ENCODE results near the gene SUGCT. TPM values are rescaled to one million over a fixed set of nuclear protein-coding genes. Genes with fewer than 3 reads are reported as not detected.
A peak's percentile ranks its signal among the peaks of the same experiment; 100 is the strongest.
"Not testable (repeated sequence)": the region's sequence is repeated elsewhere in the genome, so short reads cannot be mapped to it uniquely, and the experiment has no call there.

The SUGCT gene
- 11.8 and 15.3 TPM in 2 replicates for total RNA-seq

GRCh38 chr7:40134428-40135316 lies at the start of gene SUGCT, which contains the start of gene MPLKIP:
Gene SUGCT, plus strand, starts transcription at chr7:40135005.
Gene MPLKIP, minus strand, starts transcription at chr7:40134622. Its CDS starts 55 bp downstream, at chr7:40134567.
- peak; percentile 63 for DNase-seq (ENCODE audit: low read depth)

DNA sequence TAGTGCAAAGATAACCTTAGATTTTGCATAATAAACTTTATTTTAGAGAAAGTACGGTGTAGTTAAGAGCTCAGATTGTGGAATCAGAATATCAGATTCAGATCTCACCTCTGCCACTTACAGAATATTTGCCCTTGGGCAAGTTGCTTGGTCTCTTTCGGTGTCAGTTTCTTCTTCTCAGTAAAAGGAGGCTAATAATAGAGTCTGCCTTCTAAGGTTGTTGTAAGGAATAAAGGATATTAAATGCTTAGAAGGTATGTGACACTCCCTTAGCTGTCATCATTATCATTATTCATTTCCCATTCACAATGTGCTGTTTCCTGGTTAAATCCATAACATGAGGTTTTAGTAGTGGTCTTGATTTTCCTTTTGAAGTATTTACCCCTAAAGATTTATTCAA lies 42.6 kb upstream of the SUGCT start:
- DNase-seq (ENCODE audit: low read depth) = no peak

DNA sequence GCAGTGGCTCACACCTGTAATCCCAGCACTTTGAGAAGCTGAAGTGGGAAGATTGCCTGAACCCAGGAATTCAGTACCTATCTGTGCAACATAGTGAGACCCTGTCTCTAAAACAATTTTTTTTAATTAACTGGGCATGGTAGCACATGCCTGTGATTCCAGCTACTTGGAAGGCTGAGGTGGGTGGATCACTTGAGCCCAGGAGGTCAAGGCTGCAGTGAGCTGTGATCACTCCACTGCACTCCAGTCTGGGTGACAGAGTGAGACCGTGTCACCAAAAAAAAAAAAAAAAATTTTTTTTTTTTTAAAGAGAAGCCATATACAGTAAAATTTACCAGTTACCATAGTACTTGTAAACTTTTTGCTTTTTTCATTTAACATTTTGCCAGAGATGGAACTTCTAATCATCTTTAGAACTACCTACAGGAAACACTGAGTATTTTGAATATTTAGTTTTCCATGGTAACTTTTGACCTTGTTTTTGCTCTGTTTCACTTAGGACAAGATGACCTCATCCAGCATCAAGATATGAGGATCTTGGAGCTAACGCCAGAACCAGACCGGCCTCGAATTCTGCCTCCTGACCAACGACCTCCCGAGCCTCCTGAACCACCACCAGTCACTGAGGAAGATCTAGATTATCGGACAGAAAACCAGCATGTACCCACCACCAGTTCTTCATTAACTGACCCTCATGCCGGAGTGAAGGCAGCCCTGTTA lies 41.0 kb upstream of the SUGCT start:
- no peak for DNase-seq (ENCODE audit: low read depth)

- DNase-seq (ENCODE audit: low read depth) = no peak
Measured at GRCh38 chr7:40095230-40095629, 39.6 kb upstream of the SUGCT start.

- DNase-seq (ENCODE audit: low read depth) = no peak
Measured at GRCh38 chr7:40095695-40096327, 39.0 kb upstream of the SUGCT start.

DNA sequence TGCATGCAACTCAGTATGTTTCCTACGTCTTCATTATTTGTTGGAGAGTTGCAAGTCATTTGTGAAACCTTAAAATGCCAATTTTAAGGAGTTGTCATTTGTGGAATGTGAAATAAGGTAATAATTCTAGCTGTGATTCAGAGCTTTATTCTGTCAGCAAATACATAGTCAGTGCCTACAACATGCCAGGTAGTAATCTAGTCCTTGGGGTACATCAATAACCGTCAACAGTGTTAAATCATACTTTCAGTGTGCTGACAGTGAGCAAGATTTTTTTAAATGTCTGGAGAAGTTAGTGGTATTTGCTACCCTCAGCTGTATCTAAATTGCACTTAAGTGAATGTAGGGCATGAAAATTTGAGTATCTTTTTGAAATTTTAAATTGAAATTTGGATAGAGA lies 37.1 kb upstream of the SUGCT start:
- DNase-seq (ENCODE audit: low read depth) = no peak

DNA sequence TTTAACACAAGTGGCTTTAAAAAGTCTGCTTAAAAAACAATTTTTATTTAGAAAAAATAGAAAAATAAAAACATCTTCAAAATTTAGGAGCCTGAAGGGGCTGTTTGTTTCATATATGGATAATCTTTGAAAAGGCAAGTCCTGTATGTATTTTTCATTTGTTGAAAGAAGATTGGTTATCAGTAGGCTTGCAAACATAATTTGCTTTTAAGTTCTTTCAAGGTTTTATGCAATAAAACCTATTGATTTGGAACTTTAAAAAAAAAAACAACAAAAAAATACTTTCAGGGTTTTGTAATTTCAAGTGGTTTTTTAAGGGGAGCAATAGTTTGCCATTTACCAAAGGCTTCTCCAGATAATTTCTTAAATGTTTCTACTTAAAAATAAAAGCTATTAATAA lies 36.0 kb upstream of the SUGCT start:
- no peak for DNase-seq (ENCODE audit: low read depth)

DNA sequence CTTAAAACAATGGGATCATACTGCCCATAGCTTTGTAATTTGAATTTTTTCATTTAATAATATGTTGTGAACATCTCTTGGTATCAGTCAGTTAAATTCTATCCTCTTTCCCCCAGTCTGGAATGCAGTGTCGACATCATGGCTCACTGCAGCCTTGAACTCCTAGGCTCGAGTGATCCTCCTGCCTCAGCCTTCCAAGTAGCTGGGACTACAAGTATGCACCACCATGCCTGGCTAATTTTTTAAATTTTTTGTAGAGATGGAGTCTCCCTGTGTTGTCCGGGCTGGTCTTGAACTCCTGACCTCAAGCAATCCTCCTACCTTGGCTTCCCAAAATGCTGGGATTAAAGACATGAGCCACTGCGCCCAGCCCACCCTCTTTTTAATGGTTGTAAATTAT lies 35.0 kb upstream of the SUGCT start:
- no peak for DNase-seq (ENCODE audit: low read depth)

DNA sequence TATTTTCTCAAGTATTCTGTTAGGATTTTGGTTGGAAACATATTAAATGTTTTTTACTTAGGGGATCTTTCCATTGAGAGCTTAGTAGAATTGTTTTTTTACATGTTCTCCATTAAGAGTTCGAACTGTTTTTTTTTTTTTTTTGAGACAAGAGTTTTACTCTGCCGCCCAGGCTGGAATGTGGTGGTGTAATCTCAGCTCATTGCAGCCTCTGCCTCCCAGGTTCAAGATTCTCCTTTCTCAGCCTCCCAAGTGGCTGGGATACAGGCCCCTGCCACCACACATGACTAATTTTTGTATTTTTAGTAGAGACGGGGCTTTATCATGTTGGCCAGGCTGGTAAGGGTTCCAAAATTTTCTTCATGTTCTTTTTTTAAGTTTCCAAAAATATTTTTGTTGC lies 33.6 kb upstream of the SUGCT start:
- DNase-seq (ENCODE audit: low read depth) = no peak

DNA sequence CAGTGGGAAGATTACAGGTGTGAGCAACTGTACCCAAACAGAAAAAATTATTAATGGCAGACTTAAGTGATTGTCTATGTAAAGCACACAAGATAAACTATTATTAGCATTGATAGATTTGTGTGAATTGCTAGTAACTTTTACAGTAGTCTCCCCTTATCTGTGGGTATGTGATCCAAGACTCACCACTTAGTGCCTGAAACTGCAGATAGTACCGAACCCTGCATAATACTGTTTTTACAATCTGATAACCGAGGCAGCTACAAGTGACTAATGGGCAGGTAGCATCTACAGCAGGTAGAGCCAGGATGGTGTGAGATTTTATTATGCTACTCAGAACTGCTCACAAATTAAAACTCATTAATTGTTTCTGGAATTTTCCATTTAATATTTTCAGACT lies 31.9 kb upstream of the SUGCT start:
- no peak for DNase-seq (ENCODE audit: low read depth)

- no peak for DNase-seq (ENCODE audit: low read depth)
Measured at GRCh38 chr7:40105879-40106473, 28.8 kb upstream of the SUGCT start.

GRCh38 chr7:40115936-40116335 lies 18.9 kb upstream of the SUGCT start:
- peak; percentile 67 for DNase-seq (ENCODE audit: low read depth)

- DNase-seq (ENCODE audit: low read depth) = peak; percentile 45
Measured at GRCh38 chr7:40117199-40117598, 17.6 kb upstream of the SUGCT start.

DNA sequence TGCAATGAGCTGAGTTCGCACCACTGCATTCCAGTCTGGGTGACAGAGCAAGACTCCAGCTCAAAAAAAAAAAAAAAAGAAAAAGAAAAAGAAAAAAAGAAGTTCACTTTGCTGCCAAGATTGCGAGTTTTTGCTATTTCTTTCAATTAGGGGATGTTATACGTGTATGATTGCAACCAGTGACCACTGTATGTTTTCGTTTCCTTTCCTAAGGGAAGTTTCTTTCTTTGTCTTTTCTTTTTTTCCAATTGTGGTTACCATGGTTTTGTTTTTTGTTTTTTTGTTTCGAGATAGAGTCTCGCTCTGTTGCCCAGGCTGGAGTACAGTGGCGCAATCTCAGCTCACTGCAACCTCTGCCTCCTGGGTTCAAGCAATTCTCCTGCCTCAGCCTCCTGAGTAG lies 16.6 kb upstream of the SUGCT start:
- peak; percentile 23 for DNase-seq (ENCODE audit: low read depth)

DNA sequence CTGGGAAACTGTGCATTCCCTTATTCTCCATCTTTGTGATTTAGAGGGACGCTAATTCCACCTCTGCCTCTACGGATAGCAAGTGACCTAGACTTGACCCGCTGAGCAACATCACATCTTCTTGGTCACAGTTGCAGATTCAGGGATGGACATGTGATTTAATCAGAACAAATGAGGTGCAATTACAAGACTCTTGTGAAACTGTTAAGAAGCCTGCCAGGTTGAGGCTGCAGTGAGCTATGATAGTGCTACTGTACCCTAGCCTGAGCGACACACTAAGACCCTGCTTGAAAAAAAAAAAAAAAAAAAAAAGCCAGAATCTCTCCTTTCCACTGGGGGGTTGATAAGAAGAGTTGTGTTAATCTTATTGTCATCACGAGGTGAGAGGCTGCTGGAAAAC lies 14.8 kb upstream of the SUGCT start:
- peak; percentile 25 for DNase-seq (ENCODE audit: low read depth)

DNA sequence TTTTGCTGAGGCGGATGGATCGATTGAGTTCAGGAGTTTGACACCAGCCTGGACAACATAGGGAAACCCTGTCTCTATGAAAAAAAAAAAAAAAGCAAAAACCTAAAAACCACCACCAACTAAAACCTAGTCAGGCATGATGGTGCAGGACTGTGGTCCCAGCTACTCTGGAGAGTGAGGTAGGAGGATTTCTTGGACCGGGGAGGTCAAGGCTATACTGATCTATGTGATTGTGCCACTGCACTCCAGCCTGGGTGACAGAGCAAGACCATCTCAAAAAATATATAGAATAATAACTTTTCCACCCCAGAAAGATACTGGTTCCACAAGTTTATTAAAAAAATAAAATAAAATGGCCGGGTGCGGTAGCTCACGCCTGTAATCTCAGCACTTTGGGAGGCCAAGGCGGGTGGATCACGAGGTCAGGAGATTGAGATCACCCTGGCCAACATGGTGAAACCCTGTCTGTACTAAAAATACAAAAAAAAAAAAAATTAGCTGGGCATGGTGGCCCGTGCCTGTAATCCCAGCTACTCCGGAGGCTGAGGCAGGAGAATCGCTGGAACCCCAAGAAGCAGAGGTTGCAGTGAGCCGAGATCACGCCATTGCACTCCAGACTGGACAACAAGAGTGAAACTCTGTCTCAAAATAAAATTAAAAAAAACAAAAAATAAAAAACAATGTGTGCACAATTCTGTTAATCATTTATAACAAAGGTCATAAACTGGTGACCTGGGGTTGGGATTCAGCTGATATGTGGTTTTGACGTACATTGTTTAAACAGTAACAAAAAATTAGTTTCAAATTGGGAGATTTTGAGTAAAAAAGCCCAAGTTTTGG lies 12.5 kb upstream of the SUGCT start:
- not testable (repeated sequence) for DNase-seq (ENCODE audit: low read depth)

DNA sequence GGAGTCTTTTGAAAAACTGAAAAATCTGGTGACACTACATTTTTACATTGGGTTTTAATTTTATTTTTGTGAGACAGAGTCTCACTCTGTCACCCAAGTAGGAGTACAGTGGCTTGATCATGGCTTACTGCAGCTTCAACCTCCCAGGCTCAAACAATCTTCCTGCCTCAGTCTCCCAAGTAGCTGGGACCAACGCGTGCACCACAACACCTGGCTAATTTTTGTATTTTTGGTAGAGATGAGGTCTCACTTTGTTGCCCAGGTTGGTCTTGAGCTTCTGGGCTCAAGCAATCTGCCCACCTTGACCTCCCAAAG lies 11.9 kb upstream of the SUGCT start:
- DNase-seq (ENCODE audit: low read depth) = no peak

DNA sequence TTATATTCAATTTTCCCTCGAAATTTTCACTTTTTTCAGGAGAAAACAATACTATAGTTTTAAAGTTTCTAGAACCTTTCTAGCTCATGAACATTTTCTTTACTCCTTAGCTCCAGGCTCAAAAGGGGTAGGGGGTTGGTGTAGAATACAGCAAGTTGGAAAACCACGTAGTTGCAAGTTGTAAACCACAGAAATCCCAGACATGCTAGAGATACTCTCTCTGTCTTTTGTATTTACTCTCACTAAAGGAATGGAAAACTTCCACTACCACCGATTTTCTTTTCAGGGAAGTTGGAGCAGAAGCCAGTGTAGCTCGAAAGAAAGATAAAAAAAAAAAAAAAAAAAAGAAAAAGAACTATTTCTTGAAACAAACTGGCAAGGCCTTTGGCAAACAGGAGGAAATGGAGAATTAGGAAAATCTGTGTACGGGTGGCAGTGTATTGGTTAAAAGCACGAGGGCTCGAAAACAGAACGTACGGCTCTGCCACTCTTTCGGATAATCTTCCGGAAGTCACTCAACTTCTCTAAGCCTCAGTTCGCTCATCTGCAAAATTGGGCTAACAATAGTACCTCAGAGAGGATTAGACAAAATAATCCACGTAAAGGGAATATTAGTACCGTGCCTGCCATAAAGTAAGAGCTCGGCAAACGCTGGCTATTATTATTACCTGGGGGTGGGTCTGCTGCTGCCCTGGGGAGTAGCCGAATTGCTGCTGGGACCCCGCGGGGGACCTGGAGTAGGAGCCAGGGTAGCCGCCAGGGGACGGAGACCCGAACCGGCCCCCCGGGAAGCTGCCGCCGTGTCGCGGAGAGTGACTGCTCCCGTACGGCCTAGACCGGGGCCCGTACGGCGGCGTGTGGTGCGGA lies 1.0 kb upstream of the SUGCT start:
- DNase-seq (ENCODE audit: low read depth) = no peak

DNA sequence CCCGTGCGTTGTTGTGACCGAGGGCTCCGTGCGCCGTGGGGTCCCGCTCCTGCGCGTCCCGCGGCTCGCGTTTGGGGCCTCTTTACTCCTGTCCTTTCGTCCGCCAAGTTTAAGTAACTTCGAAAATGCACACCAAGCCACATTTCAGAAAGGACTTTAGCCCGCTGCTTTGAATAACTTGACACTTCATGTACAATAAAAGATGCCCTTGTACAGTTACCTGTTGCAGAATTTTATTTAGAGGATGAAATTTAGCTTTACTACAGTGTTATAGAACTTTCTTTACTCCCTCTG lies 459 bp downstream of the SUGCT start:
- DNase-seq (ENCODE audit: low read depth) = no peak

DNA sequence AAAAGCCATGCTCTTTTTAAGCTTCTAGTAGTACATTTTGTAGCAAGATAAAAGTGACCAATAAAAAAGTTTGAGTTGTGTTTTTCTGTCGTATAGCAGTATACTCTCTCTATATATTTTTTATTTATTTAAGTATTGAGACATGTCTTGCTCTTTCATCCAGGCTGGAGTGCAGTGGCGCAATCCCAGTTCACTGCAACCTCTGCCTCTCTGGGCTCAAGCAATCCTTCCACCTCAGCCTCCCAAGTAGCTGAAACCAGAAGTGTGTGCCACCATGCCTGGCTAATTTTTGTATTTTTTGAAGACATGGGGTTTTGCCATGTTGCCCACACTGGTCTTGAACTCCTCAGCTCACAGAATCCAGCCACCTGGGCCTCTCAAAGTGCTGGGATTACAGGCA lies 2.8 kb downstream of the SUGCT start:
- no peak for DNase-seq (ENCODE audit: low read depth)

- no peak for DNase-seq (ENCODE audit: low read depth)
Measured at GRCh38 chr7:40138973-40139372, 4.2 kb downstream of the SUGCT start.
